Occipital lobe (tissue), 3 donors: Measurements from ENCODE around the gene IFNA4. TPM values are rescaled to one million over a fixed set of nuclear protein-coding genes. Genes with fewer than 3 reads are reported as not detected.
"Not testable (repeated sequence)": the region's sequence is repeated elsewhere in the genome, so short reads cannot be mapped to it uniquely, and the experiment has no call there.

Source experiments
- DNase-seq: peaks from one replicate; lab custom pipeline; 2025; lab: John Stamatoyannopoulos, UW
- small RNA-seq: library from RNA; depleted of rRNA; stranded (forward); fragments of <200 nt; gene quantifications from one replicate; pipeline ENCODE3, GENCODE V24; 2014
- total RNA-seq: library from RNA; depleted of rRNA; stranded (reverse); fragments of >200 nt; gene quantifications from one replicate; pipeline ENCODE4 v1.2.3, GENCODE V29; 2014

Gene IFNA4
- total RNA-seq, 1 donor from 2014 or later = not detected

GRCh38 chr9:21166560-21166959, 20.8 kb downstream of the IFNA4 start, which contains the start of gene IFNA21:
Gene IFNA21, minus strand, starts transcription at chr9:21166660. Its CDS starts 48 bp downstream, at chr9:21166612.
- not testable (repeated sequence) for DNase-seq

GRCh38 chr9:21165516-21165915, 21.9 kb downstream of the IFNA4 start:
- DNase-seq = no peak

GRCh38 chr9:21160178-21160577, 27.2 kb downstream of the IFNA4 start:
- DNase-seq = no peak

GRCh38 chr9:21155501-21155900, 31.9 kb downstream of the IFNA4 start:
- no peak for DNase-seq

GRCh38 chr9:21154018-21154608, 33.3 kb downstream of the IFNA4 start:
- DNase-seq = no peak

- DNase-seq = no peak
These were observed 33.9 kb downstream of the IFNA4 start for GRCh38 chr9:21153336-21154017.

GRCh38 chr9:21144603-21145002, 42.8 kb downstream of the IFNA4 start:
- DNase-seq = no peak

GRCh38 chr9:21141427-21141882, 45.9 kb downstream of the IFNA4 start, which contains the start of gene IFNW1:
Gene IFNW1, minus strand, starts transcription at chr9:21141832. Its CDS starts 262 bp downstream, at chr9:21141570.
- DNase-seq = no peak

- DNase-seq = no peak
These were observed 50.4 kb downstream of the IFNA4 start for GRCh38 chr9:21137020-21137419.

Small RNA genes lying within 50 kb of the gene (small RNA-seq; reads per million reads assigned to genes)
- not detected for gene RF00019

Other genes starting within 250 kb of the IFNA4 start
- 0.94 TPM for gene HACD4, start 155.9 kb downstream of the IFNA4 start, total RNA-seq
- gene IFNB1, start 109.6 kb downstream of the IFNA4 start, total RNA-seq = not detected
- not detected for gene IFNW1, start 45.8 kb downstream of the IFNA4 start, total RNA-seq
- gene IFNA21, start 20.9 kb downstream of the IFNA4 start, total RNA-seq = not detected
- not detected for gene IFNA7, start 14.6 kb upstream of the IFNA4 start, total RNA-seq
- not detected for gene IFNA10, start 19.6 kb upstream of the IFNA4 start, total RNA-seq
- gene IFNA16, start 29.7 kb upstream of the IFNA4 start, total RNA-seq = not detected
- not detected for gene IFNA17, start 40.6 kb upstream of the IFNA4 start, total RNA-seq
- gene IFNA14, start 52.4 kb upstream of the IFNA4 start, total RNA-seq = not detected
- gene IFNA5, start 117.7 kb upstream of the IFNA4 start, total RNA-seq = not detected
- gene KLHL9, start 147.8 kb upstream of the IFNA4 start, total RNA-seq = 81.4 TPM
- gene IFNA6, start 163.3 kb upstream of the IFNA4 start, total RNA-seq = not detected
- not detected for gene IFNA13, start 180.5 kb upstream of the IFNA4 start, total RNA-seq
- not detected for gene IFNA2, start 197.8 kb upstream of the IFNA4 start, total RNA-seq
- not detected for gene IFNA8, start 221.5 kb upstream of the IFNA4 start, total RNA-seq